Effector CD8-positive, alpha-beta T cell (primary cell): ENCODE results near the gene NPM3.

ENCODE experiments used
- DNase-seq: peaks from one replicate; lab custom pipeline; 2025; lab: John Stamatoyannopoulos, UW

The NPM3 gene

DNA sequence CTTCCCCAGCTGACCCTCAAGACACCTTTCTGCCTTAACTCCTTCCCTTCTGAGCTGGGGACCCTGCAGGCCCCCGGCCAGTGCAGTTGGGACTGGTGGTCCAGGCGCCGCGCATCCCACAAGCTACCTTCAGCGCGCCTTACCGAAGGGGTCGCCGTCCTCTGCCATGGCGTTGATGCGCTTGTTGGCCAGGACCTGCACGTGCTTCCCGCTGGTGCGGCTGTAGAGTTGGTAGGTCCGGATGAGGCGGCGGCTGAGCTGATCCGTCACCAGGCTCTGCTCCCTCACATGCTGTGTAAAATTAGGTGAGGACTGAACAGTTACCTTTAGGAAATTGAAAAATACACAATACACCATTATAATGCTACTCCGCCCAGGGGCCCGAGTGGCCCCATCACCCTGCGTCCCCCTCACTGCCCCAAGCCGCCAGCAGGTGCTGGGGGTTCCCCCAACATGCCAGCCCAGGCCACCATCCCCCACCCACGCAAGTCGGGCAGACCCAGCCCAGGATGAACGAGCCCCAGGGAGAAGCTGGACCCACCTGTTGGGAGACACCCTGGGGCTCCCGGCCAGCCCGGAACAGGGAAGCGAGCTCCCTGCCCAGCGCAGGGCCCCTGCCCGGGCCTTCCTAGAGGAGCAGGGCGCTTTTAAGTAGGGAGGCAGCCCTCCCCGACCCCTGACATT lies 8.5 kb downstream of the NPM3 start:
- DNase-seq, result no peak

DNA sequence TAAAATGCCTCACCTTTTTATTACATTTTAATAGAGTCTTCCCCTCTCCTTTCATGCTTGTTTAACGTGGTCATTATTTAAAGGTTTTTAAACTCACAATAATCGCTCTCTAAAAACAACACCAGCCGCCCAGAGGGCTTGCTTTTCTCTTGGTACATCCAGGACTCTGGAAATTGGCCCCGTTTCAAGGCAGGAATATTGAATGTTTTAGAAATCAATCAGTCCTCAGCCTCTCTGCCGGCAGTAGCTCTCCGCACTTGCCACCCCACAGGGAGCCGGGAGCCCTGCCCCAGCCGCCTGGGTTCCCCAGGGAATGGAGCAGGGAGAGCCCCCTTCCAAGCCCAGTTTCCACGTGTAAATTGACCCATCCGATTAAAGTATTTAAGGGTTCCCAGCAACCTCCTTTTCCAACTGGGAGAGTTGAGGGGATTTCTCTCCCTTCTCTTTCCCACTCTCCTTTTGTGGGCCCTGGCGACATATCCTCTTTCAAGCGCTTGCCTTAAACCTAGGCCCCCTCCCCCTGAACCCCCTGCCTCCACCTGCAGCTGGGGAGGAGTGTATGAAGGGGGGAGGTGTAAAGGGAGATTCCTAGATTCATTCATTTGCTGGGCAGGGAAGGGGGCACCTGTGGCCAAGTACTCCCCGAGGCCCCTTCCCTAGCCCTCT lies 9.2 kb downstream of the NPM3 start:
- no peak for DNase-seq

DNA sequence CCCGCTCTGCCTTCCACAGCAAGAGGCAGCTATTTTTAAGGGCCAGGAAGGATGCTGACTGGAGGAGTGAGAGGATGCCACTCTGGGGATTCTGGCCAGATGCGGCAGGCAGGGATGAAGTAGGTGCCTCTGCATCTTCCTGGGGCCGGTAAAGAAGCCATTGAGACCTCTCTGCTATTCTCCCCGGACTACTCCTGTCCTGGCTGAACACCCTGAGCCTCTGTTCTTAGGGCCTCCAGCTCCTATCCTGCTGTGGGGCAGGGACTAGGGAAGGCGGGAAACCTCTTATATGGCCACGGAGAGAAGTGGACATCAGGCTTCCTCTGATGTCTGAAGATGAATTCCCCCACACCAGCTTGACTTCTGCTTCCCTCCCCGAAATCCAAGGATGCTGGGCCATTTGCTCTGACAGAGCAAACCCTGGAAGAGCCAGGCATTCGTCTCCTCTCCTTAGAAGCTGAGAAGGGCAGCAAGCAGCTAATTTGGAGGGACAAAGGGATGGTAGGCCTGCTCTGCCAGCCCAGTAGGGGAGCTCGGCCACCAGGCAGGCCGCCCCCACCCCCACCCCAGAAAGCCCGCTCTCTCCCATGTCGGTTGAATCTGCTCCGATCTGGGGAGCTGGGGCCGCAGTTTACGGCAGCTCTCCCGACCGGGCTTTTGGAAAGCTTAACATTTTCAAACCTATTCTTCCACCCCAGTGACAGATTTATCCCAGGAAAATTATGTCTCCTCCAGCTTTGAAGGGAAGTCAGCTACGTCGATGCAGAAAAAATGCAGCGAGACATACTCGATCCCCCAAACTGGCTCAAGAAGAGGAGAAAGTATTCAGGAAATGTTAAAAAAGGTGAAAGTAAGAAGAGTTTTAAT lies 10.1 kb downstream of the NPM3 start:
- DNase-seq, result no peak

GRCh38 chr10:101772017-101772894 lies 11.0 kb downstream of the NPM3 start:
- DNase-seq, result no peak

- no peak for DNase-seq
Measured at GRCh38 chr10:101771380-101771779, 11.9 kb downstream of the NPM3 start.

GRCh38 chr10:101770331-101771215 lies 12.7 kb downstream of the NPM3 start:
- DNase-seq, result no peak

DNA sequence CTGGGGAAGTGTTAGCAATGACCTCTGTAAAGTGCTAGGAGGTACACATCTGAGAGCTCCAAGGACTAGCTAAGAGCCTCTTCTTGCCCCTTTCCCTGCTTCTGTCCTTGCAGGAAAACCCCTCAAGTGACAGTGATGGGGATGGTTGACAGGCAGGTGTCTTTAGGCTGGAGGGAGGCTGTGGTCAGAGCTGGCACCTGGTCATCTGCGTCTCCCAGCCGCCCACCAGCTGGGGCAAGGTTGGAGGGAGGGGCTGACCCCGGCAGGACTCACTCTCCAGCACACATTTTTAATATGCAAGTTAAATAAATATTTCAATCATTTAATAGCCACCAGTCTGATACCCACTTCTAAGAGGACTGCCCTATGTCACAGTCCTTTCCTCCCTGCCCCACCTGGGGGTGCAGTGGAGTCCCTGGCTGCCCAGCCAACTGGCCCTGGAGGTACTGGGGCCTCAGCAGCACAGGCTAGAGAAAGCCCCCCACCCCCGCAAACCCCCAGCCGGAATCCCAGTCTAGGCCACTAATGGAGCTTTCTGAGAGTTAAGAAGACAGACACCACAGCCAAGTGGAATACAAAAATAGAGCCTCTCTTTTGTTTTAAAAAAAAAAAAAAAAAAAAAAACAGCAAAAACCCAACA lies 13.6 kb downstream of the NPM3 start:
- no peak for DNase-seq

DNA sequence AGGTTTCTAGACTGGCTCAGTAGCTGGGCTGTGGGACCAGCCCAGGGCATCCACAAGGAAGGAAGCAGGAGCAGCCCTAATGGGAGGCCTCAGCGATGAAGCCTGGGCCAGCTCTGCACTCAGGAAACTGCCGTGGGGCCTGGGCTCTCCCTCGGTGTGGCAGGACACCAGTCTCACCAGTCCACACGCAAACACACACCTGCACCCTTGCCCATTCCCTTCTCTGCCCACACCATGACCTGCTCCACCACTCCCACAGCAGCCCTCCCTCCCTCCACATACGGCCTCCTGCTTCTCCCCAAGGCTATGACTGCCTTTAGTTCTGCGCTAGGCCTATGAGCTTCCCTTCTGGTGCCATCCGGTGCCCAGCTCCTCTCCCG lies 14.5 kb downstream of the NPM3 start:
- DNase-seq, result no peak

- no peak for DNase-seq
Measured at GRCh38 chr10:101767966-101768790, 15.1 kb downstream of the NPM3 start.

- DNase-seq, result no peak
Measured at GRCh38 chr10:101767600-101767945, 15.7 kb downstream of the NPM3 start.

- DNase-seq, result no peak
Measured at GRCh38 chr10:101766753-101767599, 16.3 kb downstream of the NPM3 start.

DNA sequence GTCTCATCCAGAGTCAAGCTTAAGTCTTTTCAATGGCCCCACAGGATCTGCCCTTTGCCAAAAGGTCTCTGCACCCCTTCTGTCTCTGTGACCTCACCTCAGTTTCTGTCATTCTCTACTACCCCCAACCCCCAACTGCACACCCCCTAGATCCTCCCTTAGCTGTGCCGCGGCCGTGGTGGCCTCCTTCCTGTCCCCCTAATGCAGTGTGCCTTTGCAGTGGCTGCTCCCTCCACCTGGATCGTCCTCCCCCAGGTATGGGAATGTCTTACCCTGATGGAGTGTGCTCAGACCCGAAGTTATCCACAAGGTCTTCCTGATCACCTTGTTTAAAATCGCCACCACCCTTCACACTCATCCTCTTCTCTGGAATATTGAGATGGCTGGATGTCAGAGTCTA lies 16.9 kb downstream of the NPM3 start:
- DNase-seq, result no peak

- DNase-seq, result no peak
Measured at GRCh38 chr10:101763141-101763846, 20.0 kb downstream of the NPM3 start.

GRCh38 chr10:101762736-101763135 lies 20.5 kb downstream of the NPM3 start:
- DNase-seq, result no peak

DNA sequence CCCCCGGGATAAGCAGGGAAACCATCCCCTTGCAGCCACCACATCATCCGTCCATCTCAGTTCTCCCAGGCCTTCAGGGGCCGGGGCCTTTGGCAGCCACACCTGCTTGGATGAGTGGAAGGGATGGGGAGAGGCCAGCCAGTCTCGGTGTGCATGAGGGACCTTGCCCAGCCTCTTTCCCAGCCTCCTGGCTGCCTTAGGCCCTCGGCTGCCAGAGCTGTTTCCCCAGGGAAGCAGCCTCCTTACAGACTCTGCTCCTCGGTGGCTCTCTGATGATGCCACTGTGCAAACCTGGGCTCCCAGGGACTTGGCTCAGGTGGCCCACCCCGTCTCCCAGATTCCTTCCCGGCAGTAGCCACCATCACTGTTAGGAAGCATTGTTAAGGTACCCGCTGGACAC lies 22.0 kb downstream of the NPM3 start:
- no peak for DNase-seq

GRCh38 chr10:101760510-101760909 lies 22.7 kb downstream of the NPM3 start:
- no peak for DNase-seq

DNA sequence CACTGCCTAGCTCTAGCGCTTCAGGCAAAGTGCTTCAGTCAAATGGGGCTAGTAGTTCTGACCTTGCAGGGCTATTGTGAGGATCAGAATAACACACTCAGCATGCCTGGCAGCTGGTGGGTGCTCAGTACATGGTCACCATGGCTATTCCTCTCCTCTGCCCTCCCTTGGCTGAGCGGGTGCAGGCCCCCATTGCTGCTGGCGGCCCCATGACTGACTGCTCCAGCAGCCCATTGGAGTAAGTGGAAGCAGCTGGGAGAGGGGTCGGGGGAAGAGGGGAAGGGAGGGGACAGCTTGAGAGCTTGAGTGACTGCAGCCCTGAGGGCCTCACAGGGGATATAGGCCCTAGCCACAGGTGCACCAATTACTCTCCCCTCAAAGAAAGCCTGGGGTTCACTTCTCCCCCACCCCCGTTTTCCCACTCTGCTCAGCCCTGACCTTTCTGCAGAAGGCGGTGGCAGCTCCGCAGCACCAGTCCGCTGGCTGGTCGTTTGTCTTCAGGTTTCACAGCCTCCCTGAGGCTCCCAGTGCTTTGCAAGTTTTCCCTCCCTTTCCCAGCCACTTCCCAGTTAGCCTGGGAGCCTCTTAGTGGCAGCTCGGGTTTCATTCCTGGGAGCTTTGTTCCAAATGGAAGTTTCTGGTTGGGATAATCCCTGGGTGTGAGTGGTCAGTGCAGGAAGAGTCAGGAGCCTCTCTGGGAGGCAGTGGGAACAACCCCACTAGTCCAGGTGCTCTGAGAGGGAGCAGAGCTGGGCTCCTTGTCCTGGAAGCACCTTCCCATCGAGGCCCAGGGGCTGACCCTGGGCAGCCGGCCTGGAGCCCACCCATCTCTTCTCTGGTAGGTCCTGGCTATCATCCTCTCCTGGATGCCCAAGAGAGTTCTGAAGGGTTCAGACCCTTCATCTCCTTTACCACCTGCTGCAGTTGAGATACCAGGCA lies 23.7 kb downstream of the NPM3 start:
- no peak for DNase-seq
